Stimulated activated CD8-positive, alpha-beta memory T cell treated with anti-CD3 and anti-CD28 coated beads, Interleukin-12 subunit alpha, Interleukin-12 subunit beta, amount 100 ng/mL, for 4 hours (primary cell): ENCODE data around the gene GIMAP6.
"Not testable (repeated sequence)": the region's sequence is repeated elsewhere in the genome, so short reads cannot be mapped to it uniquely, and the experiment has no call there.

Experiments used
- DNase-seq: peaks from one replicate; pipeline ENCODE4 v3.0.0-alpha.2; 2020; ENCODE audit warnings: low read depth

Gene GIMAP6

DNA sequence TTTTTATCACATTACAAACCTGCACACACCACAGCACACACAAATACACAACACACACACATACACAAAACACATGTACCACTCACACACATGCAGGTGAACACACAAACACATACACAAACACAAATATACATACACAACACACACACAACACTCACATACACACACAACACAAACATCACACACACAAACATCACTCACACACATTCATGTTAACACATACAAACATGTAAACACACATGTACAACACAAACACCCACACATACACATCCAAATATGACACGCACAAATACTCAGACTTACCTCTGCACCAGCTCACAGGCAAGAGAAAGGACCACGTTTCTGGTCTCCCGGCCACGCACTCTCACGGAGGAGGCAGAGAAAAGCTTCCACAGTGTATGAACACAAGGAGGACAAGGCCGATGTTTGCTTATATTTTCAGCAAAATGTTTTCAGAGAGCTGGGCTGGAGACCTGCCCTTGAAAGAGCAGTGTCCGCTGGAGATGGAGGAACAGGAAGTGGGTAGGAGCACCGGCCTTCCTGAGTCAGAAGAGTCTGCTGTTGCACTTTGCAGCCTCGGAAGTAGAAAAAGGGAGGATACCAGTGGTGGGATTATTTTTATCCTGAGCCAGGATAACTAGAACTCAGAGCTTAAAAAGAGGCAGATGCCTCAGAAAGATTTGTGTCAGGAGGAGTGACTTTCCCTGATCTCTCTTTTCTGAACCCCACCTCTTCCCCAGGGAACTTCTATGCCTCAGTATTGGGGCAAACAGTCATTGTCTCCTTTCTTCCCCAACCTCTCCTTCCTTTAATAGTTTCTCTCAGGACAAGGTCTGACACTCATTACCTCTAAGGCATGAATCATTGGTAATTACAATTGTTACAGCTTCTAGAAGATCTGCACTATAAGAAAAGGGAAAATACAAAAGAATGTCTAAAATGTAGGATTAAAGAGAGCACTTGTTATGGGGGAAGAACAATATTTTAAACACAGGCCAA, at the start of gene GIMAP6:
TSS of gene GIMAP6 (minus strand) at position 520 of the 999 bp plus-strand sequence. CDS start 2,243 bp downstream, outside the sequence.
- peak; percentile 20 for DNase-seq

DNA sequence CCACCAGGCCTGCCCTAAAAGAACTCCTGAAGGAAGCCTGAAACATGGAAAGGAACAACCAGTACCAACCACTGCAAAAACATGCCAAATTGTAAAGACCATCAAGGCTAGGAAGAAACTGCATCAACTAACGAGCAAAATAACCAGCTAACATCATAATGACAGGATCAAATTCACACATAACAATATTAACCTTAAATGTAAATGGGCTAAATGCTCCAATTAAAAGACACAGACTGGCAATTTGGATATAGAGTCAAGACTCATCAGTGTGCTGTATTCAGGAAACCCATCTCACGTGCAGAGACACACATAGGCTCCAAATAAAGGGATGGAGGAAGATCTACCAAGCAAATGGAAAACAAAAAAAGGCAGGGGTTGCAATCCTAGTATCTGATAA, 48.2 kb upstream of the GIMAP6 start:
- not testable (repeated sequence) for DNase-seq

DNA sequence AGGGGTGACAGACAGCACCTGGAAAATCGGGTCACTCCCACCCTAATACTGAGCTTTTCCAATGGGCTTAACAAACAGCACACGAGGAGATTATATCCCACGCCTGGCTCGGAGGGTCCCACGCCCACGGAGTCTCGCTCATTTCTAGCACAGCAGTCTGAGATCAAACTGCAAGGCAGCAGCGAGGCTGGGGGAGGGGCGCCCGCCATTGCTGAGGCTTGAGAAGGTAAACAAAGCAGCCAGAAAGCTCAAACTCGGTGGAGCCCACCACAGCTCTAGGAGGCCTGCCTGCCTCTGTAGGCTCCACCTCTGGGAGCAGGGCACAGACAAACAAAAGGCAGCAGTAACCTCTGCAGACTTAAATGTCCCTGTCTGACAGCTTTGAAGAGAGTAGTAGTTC, 46.4 kb upstream of the GIMAP6 start:
- DNase-seq: not testable (repeated sequence)

DNA sequence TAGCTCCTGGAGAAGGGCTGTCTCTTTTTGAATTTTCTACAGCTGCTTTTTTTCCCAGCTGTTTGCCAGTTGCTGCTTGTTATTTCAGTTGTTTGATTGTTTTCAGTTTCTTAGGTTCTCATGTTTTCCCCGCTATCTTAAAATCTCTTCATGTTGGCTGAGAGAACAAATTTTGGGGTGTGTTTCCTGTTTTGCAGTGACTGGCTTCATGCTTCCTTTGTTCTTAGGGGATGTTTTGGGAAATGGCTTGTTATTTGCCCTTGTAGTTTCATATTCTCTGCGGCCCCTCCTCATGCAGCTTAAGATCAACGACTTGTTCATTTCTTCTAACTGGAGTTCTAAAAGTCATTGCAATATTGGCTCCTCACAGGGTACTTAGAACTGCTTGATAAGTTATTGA, 44.7 kb upstream of the GIMAP6 start:
- DNase-seq: not testable (repeated sequence)

DNA sequence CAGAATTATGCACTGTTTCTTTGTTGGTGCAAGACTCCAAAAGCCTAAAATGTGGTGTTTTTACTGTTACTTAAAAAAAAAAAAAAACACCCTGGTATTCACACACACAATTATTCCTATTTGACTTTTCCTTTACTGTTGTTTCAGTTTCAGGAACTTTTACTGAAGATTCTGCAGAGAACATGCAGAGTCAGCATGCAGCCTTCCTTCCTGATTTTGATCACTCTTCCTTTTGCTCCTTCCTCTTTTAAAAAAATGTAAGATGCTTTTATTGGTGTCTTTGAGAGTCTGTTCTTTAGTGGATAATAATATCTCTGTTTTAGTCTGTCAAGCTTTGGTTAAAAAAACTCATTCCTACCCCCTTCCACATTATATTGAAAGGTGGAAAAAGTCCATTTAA, 44.1 kb upstream of the GIMAP6 start:
- not testable (repeated sequence) for DNase-seq

DNA sequence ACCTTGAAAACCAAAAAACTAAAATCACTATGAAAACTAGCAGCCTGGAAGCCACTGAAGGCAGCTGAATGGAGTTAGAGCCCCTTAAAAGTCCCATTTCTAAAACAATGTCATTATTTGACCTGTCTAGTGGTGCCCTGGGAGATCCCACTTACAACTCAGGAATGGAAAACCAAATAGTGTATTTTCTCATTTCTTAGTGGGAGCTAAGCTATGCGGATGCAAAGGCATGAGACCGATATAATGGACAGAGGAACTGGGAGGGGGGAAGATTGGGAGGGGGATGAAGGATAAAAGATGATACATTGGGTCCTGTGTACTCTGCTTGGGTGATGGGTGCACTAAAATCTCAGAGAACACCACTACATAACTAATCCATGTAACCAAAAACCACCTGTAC, 43.5 kb upstream of the GIMAP6 start:
- no peak for DNase-seq

DNA sequence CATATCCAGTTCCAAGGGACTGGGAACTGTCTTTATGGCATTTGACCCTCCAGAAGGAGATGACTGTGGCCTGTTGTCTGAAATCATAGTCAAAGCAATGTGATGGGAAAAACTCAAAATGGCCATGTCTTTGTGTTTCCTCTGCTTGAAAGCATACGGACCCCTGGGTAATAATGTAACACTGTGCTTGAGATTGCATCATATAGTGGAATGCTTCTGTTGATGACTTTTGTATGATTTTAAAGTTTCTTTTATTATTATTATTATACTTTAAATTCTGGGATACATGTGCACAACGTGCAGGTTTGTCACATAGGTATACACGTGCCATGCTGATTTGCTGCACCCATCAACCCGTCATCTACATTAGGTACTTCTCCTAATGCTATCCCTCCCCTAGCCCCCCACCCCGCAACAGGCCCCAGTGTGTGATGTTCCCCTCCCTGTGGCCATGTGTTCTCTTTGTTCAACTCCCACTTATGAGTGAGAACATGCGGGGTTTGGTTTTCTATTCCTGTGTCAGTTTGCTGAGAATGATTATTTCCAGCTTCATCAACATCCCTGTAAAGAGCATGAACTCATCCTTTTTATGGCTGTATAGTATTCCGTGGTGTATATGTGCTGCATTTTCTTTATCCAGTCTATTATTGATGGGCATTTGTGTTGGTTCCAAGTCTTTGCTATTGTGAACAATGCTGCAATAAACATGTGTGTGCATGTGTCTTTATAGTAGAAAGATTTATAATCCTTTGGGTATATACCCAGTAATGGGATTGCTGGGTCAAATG, 39.8 kb upstream of the GIMAP6 start:
- not testable (repeated sequence) for DNase-seq

DNA sequence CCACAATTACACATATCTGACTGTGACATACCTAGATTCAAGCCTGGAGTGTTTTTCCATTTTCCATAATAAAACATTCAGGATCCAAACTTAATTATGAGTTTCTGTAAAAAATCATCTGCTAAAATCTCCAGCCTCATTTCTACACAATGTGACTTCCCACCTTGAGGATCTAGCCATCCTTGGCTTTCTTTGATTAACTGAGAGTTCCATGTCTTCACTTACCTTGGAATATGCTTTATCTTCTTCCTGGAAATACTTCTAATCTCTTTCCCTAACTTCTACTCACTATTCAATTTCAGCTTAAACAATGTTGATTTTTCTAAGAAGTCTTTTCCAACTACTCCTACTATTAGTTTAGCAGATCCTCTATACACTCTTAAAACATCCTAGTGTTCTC, 36.8 kb upstream of the GIMAP6 start:
- DNase-seq: no peak

DNA sequence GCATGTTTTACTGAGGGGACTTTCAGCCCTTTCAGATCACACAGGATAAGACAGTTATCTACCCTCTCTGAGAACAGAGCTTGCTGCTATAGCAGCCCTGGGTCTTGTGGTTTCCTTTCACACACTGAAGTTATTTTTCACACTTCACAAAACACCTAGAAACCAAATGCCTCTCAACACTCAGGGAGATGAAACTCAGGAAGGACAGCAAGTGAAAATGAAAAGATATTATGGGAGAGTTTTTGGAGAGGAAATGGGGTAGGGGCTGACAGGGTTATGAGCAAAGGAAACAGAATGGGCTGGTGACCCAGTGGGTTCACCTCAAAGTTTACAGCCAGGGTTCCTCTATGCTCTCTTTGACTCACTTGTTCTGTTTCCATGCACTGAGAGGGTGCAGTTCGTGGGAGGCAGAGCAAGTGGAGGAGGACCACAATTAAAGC, 36.3 kb upstream of the GIMAP6 start:
- peak; percentile 51 for DNase-seq

DNA sequence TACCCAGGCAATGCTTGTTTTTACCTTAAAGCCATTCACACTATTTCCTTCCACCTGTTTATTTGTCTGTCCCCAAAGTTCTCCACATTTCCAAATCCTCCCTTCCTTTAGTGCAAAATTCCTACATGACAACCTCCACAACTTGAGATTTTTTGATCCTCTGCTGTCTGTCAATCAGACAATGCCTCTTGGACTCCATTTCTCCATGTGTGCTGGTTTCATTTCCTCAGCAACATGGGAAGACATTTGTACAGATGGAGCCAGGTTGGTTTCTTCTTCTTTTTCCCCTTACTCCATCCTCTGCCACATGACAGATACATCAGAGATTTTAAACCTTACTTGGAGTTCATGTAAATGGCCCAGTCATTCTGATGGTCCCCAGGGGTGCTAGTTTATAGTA, 34.2 kb upstream of the GIMAP6 start:
- DNase-seq: no peak

DNA sequence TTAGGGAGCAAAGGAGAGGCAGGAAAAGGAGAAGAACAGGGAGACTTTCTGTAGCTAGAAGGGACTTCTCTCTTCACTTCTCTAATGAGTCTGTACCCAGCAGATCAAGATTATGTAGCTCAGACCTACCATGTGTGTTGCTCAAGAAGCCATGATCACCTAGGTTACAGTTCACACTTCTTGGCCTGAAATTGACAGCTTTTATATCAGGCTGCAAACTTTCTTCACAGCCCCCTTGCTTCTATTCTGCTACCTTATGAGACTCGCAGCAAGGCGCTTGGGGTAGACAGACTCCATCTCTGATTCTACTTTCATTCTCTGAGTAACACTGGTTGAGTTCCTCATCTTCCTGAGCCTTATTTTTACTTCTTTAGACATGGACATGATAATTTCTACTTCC, 33.7 kb upstream of the GIMAP6 start:
- no peak for DNase-seq

DNA sequence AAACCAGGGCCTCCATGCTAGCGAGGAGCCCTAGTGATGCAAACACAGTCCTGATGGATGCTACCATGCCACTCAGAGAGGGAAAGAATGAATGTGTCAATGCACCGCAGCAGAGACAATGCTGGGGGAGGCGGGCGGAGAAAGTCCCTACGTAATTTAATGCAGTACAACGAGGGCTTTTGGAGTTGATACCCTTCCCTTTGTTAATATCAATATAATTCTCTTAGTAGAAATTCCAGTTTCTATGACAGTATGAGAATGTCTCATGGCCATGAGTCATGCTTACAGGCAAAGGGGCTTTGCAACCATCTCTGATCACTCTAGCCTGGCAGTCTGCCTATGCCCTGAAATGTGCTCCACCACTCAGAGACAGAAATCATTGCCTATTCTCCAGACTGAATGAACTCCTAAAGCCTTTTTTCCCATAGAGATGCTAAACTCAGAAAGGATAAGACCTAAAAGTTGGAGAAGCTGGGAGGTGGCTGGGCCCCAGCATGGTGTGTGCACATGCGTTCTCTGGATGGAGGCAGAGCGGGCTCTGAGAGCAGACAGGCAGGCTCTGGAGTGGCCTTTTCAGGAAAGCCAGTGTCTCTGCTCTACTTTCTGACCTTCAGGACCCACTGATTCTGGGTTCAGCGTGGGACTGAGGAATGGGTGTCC, 33.0 kb upstream of the GIMAP6 start:
- DNase-seq: no peak

DNA sequence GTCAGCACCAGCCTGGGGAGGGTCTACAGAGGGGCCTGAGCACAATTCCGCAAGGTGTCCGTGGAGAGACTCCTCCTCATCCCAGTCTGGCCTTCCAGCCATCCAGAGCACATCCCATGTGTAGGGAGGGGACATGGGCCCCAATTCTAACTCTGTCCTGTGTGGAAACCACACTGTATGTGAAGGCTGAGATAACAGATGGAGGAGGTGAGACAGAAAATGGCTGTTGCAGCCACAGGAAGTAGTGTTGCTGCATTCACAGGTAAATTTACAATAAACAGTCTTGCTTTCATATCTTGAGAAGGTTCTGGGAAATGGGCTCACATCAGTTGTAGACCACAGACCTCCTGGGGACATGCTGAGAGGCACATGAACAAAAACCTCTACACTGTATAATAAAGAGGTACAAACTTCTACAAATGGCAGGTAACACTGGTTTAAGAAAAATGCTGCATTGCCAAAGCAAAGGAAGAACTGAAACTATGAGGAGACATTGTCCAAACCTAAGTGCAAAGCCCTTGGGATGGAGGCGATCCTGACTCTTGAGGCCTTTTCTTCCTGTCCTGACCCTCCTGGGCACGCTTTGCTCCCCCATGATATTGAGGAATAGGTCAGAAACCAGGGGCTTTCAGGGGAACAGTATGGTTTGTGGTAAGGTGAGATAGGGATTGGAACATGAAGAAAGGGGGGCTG, 31.8 kb upstream of the GIMAP6 start:
- DNase-seq: no peak

DNA sequence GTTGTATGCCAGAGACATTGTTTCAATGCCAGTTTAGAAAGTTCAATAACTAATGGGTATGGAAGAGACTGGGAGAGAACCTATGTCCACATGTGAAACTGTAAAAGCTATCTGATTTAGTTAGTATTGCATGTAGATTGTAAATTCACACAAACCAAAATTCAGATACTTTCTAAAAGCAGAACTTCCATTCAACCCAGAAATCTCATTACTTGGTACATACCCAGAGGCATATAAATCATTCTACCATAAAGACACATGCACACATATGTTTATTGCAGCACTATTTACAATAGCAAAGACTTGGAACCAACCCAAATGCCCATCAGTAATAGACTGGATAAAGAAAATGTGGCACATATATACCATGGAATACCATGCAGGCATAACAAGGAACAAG, 30.6 kb upstream of the GIMAP6 start:
- not testable (repeated sequence) for DNase-seq

DNA sequence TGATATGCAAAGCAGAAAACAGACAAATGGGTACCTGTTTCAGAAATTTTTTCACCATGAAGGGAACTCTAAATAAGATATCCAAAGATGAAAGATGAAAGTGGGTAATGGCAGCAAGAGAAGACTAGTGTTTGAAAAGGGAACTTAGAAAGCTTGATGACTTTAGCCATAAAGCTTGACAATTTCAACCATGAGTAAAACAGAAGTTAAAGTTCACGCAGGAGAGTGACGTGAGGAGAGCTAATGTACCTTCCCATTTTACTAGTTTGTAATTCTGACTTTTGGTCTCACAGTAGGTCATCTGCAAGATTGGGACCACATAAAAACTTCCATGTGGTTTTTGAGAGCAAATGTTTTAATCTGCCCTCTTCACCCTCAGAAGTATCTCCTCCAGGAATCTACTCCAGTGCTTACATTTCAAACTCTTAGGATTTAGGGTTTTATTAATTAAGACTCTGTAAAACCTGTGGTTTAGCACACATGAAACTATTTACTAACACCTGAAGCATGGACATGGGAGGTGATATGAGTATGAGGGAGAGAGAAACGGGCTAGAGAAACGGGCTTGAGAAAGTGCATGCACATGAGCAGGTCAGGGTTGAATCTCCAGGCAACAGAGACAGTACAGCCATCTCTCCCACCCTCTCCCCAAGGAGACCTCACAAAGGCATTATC, 28.9 kb upstream of the GIMAP6 start:
- DNase-seq: no peak

DNA sequence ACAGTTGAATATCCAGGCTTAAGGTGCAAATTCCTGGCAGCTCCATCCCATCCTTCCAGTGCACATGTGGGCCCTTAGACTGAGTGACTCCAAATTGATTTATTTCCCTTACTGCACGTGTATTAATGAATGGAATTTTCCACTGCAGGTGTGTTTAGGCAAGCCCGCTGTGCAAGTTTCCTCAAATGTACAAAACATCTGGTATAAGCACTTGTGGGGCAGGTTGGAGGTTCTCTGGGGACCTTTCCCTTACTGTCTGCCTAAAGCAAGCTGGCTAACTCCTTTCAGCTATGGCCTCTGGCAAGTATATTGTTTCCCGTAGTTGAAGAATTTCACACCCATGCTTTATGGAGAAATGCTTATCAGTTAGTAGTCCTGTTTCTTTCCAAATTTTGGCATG, 25.3 kb upstream of the GIMAP6 start:
- DNase-seq: no peak

DNA sequence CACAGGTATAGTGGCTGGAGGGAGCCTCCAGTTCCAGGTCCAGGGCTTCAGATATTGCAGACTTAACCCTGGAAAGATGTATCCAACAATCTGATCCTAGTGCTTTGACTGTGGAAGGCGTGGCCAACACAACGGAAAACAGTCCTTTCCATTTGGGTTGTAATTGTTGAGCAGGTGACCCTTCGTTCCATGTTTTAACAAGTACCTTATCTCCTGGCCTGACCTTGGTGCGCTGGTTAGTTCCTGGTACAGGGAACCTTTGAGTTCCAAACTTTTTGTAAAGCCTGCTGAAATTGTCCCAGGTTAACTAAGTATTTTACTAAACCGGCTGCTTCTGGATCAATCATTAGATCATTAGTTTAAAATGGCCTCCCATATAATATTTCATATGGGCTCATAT, 23.9 kb upstream of the GIMAP6 start:
- DNase-seq: no peak

DNA sequence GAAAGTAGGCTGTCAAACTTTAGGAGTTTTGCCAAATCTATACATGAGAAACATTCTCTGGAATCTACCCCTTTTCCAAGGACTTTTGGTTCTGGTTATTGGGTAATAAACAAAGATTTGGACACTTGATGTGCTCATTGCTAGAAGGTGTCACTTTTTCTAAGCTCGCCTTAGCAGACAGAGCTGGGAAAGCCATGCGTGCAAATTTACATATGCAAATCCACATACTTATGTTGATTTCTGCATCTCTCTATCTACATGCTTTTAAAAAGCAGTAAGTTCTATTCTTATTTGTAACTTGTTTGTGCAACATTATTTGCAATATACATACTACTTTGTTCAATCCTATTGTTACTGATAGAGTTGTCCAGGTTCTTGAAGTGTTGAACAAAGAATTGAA, 22.5 kb upstream of the GIMAP6 start:
- DNase-seq: no peak

DNA sequence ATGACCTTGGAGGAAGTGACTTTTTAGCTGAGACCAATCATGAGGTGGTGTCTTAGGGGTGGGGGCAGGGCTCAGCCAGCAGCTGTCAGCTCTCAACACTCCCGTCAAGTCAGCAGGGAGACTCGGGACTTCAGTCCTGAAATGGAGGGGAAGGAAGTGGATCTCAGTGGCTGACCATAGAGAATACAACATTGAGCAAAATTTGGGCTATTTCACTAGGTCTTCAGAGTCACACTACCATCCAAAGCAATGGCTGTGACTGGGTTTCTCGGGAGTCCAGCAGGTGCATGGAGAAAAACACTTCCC, 16.8 kb upstream of the GIMAP6 start:
- DNase-seq: no peak

DNA sequence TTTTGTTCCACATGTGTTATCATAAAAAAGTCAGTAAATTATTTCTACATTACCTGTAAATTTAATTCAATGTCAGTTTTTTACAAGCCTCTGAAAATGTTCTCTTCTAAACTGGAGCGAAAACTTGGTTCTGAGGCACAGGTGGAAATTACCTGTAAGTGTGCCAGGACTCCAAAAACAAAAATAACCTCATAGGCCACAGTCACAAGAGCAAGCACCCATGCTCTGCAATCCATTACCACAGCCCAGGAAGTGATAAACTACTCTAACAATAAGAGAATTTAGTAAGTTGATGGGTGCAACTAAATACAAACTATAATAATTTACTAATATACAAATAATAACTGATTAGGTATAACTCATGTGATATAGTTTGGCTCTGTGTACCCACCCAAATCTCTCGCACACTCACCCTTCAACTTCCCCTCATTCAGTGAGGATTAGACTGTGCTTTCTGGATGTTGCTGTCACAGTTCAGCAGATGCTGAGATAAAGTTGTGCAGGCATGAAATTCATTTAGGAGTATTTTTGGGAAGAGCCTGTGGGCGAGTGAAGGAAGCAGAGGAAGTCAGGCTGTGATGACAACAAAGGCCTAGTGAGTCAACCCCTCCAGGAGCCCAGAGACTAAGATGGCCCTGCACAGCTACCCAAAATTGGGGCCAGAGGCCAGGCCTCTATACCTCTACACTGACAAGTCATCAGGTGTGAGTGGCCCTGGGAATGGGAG, 16.3 kb upstream of the GIMAP6 start:
- DNase-seq: no peak
